Body of pancreas (tissue), 4 donors: Measurements from ENCODE around the gene PRDM2.

Experiments
- CTCF ChIP-seq, 7 experiments: fragments of 450-650 bp in 4 of 7; fragments of 200-600 bp in 3 of 7; sonication (generic) in 3 of 7; IDR thresholded peaks; one replicate each; pipeline ENCODE4 v1.5.1; 2016 to 2019; ENCODE audit warnings: antibody characterized with exemption in 7 of 7
- POLR2A ChIP-seq, 3 donors: fragments of 450-650 bp; IDR thresholded peaks; one replicate each; pipeline ENCODE4 v1.6.1; 2016; ENCODE audit warnings: antibody characterized with exemption in 3 of 3, mild to moderate bottlenecking in 2 of 3

GRCh38 chr1:13707164-13707563 lies 7.2 kb downstream of the PRDM2 start:
- TF ChIP-seq CTCF (IDR thresholded peaks at IDR 0.05) = no peak
- no peak for TF ChIP-seq POLR2A (IDR thresholded peaks at IDR 0.05)
